HG03159 (cell line): Measurements from ENCODE around the gene TAF11.
A peak's percentile ranks its signal among the peaks of the same experiment; 100 is the strongest.
"Not testable (repeated sequence)": the region's sequence is repeated elsewhere in the genome, so short reads cannot be mapped to it uniquely, and the experiment has no call there.

Experiments
- ATAC-seq: cut with Tn5 transposase; IDR thresholded peaks from one replicate; pipeline ENCODE4 v1.9.1; 2021; ENCODE audit warnings: mild to moderate bottlenecking, moderate library complexity; ENCODE audit not compliant: unreplicated experiment

TAF11 gene

GRCh38 chr6:34887753-34888513 is at the start of gene TAF11:
Gene TAF11, minus strand, starts transcription at chr6:34888042. Its CDS starts 85 bp downstream, at chr6:34887957.
- peak; percentile 77 for ATAC-seq

DNA sequence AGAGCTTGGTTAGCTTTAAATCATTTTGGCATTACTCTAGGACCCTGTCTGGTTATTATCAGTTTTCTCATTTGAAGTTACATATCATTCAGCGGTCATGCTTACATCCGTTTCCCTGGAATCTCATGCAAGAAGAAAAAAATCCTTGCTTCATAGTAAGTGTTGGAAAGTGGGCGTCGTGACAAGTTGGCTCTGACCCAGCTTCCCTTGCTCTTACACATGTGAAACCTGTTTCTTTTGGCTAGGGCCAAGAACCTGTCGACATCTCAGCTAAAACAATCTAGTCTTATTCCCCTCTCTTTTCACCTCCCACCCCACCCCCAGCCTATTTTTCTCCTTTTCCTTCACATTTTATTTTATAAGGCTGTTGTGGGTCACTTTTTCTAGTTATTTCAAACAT is 46.7 kb upstream of the TAF11 start:
- ATAC-seq, result no peak

DNA sequence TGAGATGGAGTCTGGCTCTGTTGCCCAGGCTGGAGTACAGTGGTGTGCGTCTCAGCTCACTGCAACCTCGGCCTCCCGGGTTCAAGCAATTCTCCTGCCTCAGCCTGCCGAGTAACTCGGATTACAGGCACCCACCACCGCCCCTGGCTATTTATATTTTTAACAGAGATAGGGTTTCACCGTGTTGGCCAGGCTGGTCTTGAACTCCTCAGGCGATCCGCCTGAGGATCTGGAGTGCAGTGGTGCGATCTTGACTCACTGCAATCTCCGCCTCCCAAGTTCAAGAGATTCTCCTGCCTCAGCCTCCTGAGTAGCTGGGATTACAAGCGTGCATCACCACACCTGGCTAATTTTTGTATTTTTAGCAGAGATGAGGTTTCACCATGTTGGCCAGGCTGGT is 44.4 kb upstream of the TAF11 start:
- not testable (repeated sequence) for ATAC-seq

DNA sequence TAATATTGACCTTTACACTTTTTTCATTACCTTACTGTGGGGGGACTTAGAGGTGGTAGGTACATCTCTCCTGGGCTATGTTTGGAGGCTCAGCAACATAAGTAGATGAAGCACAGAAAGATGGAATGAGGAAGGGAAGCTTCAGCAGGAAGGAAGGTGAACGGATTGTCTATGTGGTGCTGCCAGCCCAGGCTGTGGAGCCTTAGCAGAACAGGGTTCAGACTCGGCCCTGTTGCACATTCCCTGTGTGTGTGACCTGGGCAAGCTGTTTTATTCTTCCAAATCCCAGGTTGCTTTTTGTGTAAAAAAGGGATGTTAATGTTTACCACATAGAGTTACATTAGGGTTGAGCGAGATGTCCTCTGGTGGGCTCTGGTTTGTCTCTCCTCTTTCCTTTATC is 42.4 kb upstream of the TAF11 start:
- no peak for ATAC-seq

GRCh38 chr6:34929241-34929978 is 41.6 kb upstream of the TAF11 start:
- no peak for ATAC-seq

- ATAC-seq, result no peak
Measured at GRCh38 chr6:34928695-34929094, 40.9 kb upstream of the TAF11 start.

DNA sequence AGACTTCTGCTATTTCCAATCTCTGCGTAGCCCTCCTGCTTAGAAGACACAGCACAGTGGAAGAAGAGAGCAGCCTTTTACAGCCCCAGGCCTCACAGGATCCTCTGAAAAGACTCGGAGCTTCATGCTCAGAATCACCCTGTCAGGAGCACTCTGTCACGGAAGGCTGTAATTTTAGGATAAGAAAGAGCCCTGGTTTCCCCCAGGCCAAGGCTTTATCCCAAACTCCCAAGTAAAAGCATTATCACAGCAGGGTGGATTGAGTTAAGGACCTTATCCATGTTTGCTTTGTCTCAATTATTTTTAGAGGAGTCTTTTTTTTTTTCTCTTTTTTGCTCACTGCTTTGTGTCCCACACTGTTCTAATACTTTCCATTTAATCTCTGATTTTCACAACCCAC is 40.4 kb upstream of the TAF11 start:
- no peak for ATAC-seq

DNA sequence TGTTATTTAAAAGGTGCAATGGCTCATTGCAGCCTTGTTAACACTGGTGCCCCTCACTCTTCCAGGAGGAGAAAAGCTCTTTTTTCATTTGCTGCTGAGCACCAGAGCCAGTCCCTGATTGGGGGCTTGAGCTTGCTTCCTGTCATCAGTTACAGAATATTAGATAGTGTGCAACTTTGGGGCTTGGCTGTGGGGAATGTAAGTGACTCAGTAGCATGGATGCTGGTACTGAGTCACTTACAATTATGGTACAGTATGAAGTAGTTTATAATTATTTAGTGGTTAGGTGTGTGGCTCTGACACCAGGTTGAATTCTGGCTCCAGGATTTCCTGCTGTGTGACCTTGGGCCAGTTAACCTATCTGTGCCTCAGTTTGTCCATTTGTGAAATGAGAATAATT is 38.8 kb upstream of the TAF11 start:
- no peak for ATAC-seq

DNA sequence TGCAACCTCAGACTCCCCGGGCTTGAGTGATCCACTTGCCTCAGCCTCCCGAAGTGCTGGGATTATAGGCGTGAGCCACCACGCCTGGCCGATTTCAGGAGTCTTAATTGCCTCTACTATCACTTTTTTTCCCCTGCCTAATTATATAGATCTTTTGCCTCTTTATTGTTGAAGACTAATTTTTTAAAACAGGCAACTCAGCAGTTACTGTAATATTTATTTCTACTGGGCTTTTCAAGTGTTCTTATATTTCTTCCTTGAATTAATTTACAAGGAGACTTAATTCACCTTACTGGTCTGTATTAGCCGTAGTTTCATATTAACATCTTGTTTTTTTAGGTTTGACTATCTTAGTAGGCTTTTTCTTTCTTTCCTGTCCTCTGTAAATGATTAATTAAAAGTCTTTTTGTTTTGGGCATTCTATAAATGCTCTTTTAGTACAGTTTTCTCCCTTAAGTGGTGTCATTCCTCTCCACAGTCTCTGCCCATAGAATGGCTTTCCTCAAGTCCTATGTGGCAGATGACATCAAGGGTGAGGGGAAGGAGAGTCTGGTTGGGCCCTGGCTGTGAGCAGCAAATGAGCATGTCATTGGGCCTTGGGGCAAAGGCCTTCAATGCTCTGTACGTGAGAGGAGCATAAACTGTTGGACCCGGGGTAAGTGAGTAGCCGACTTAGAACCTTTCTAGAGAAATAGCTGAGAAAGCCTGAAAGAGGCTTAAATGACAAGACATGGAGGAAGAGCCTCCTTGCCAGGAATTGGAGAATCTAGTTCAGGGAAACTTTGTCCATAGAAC is 37.2 kb upstream of the TAF11 start:
- ATAC-seq, result no peak

- no peak for ATAC-seq
Measured at GRCh38 chr6:34922177-34922663, 34.4 kb upstream of the TAF11 start.

GRCh38 chr6:34920097-34920496 is 32.3 kb upstream of the TAF11 start:
- no peak for ATAC-seq

- no peak for ATAC-seq
Measured at GRCh38 chr6:34919651-34920050, 31.8 kb upstream of the TAF11 start.

- ATAC-seq, result no peak
Measured at GRCh38 chr6:34917626-34918285, 29.9 kb upstream of the TAF11 start.

GRCh38 chr6:34916348-34916967 is 28.6 kb upstream of the TAF11 start:
- ATAC-seq, result no peak

- no peak for ATAC-seq
Measured at GRCh38 chr6:34914358-34914757, 26.5 kb upstream of the TAF11 start.

DNA sequence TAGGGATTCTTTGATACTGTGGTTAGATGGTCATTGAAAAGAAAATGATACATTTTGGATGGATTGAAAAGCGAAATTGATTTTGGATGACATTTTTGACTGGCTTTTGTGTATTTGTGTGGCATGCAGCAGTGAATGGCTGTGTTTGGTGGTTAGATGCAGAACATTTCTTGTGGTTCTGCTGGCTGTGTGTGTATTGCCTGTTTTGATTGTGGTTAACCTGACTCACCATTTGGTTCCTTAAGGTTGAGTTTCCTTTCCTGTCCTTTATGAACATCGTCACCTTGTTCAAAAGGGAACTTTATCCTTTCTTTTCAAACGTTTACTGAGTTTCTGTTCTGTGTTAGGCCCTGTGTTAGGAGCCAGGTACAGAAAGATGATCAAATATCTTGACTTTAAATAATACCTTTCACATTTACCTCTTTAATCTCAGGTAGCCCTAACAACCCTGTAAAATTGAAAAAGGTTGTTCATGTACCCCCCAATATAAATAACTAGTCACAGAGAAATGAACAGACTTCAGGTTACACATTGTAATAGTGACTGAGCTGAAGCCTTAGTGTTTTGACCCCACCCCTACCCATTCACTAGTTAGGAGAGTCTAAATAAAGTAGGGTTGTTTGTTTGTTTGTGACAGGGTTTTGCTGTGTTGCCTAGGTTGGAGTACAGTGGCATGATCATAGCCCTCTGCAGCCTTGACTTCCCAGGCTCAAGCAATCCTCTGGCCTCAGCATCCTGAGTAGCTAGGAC is 25.0 kb upstream of the TAF11 start:
- ATAC-seq, result peak; percentile 52

DNA sequence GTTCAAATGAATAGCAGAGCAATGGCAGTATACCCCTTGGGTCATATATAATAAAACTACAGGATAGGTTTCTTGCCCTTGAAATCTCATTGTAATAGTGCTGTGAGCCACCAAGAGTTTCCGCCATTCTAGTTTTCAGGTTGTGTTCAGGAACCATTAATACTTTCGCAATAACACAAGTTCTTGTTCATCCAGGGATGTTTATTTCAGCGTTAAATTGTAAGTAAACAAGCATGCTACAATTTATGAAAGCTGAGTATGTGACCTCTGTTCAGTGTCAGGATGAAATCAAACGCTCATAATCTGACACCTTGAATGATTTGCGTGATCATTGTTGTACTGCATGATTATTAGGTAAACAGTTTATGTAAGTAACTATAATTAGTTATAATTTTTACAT is 24.0 kb upstream of the TAF11 start:
- ATAC-seq, result no peak

DNA sequence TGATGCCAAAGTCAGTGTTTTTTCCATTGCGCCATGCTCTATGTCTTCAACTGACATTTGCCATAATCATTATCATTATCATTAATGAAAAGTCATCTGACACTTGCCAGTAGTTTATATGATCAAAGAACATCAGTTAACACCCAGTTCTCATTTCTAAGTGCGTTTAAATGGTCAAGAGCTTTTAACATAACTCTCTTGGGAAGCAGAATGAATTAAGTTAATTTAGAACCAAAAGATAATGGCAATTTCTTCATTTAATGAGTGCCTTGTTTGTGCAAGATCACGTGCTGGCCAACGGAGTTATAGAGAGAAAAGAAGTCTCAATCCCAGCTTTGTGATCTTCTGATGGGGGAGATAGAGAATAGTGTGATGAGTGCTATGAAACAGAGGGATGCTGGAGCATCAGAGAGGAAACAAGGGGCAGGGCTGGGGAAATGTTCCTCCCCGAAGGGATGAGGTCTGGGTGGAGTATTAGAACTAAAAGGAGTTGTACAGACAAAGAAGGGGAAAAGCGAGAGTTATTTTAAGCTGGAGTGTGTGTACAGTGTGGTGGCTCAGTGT is 21.6 kb upstream of the TAF11 start:
- no peak for ATAC-seq

DNA sequence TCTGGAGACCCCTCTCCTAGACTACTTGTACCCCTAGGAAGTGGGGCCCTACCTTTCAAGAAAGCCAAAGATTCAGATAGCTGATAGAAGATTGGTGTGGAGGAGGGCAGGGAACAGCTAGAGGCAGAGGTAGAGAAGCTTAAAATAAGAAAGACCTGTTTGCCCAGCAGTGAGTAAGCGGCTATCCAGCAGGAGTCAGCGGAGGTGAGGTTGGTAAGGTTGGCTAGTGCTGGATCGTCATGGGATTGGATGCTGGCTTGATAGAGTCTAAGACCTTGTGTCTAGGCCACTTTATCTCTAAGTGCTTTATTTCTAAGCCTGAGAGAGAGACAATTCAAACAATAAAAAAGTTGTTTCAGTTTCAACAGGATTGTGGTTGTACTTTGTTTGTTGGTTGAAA is 20.4 kb upstream of the TAF11 start:
- ATAC-seq, result no peak
